HepG2 (cell line): ENCODE data around the gene SPIN1. TPM values are rescaled to one million over a fixed set of nuclear protein-coding genes. Genes with fewer than 3 reads are reported as not detected.

Source experiments
- ARNT ChIP-seq: fragments of 450-650 bp; IDR thresholded peaks from 2 replicates; pipeline ENCODE4 v1.6.1; 2017
- CC2D1A ChIP-seq: sonication (generic); formaldehyde crosslinking; IDR thresholded peaks from 2 replicates; pipeline ENCODE4 v1.8.1; 2023; ENCODE audit warnings: mild to moderate bottlenecking, missing genetic modification reagents
- FOXJ3 ChIP-seq: sonication (generic); formaldehyde crosslinking; IDR thresholded peaks from 2 replicates; pipeline ENCODE4 v1.4.0; 2020; ENCODE audit warnings: missing genetic modification reagents, mild to moderate bottlenecking, borderline replicate concordance
- KLF9 ChIP-seq: IDR thresholded peaks from 2 replicates; pipeline ENCODE4 v1.6.1; 2016; ENCODE audit warnings: low read depth
- MAF1 ChIP-seq: sonication (generic); formaldehyde crosslinking; IDR thresholded peaks from 2 replicates; pipeline ENCODE4 v1.5.0; 2020; ENCODE audit warnings: missing genetic modification reagents, borderline replicate concordance
- NFYC ChIP-seq: IDR thresholded peaks from 2 replicates; pipeline ENCODE4 v1.6.1; 2016; ENCODE audit warnings: missing genetic modification reagents, missing compliant biosample characterization
- POLR2AphosphoS5 ChIP-seq: IDR thresholded peaks from 2 replicates; pipeline ENCODE4 v1.6.1; 2012; ENCODE audit warnings: low read depth, low read length
- SAFB2 ChIP-seq: sonication (generic); formaldehyde crosslinking; IDR thresholded peaks from 2 replicates; pipeline ENCODE4 v1.5.1; 2020; ENCODE audit warnings: missing genetic modification reagents, low read depth, mild to moderate bottlenecking, borderline replicate concordance
- SALL1 ChIP-seq: sonication (generic); formaldehyde crosslinking; IDR thresholded peaks from 2 replicates; pipeline ENCODE4 v1.8.0; 2022; ENCODE audit warnings: mild to moderate bottlenecking, missing genetic modification reagents
- TBL1XR1 ChIP-seq: fragments of 150-350 bp; IDR thresholded peaks from 2 replicates; pipeline ENCODE4 v1.6.1; 2014; ENCODE audit warnings: borderline replicate concordance, low read length; ENCODE audit not compliant: partially characterized antibody
- TCF12 ChIP-seq, 2 experiments: fragments of 450-650 bp in 1 of 2; sonication (generic) in 1 of 2; formaldehyde crosslinking in 1 of 2; IDR thresholded peaks; 2 replicates each; pipeline versions ENCODE4 v1.6.1 to v1.8.0; 2017 to 2022; ENCODE audit warnings: antibody characterized with exemption in 1 of 2, mild to moderate bottlenecking in 1 of 2, missing genetic modification reagents in 1 of 2, moderate library complexity in 1 of 2
- THYN1 ChIP-seq: sonication (generic); formaldehyde crosslinking; IDR thresholded peaks from 2 replicates; pipeline ENCODE4 v1.8.1; 2023; ENCODE audit warnings: low read depth, mild to moderate bottlenecking, moderate library complexity, missing genetic modification reagents, borderline replicate concordance
- TOPORS ChIP-seq: sonication (generic); formaldehyde crosslinking; IDR thresholded peaks from 2 replicates; pipeline ENCODE4 v1.8.0; 2023; ENCODE audit warnings: mild to moderate bottlenecking, missing genetic modification reagents
- U2AF1 ChIP-seq: fragments of 200-400 bp; formaldehyde crosslinking; optimal IDR thresholded peaks from 2 replicates; pipeline ENCODE3; 2017; ENCODE audit warnings: mild to moderate bottlenecking, low read depth, low read length
- ZBTB38 ChIP-seq: sonication (generic); formaldehyde crosslinking; IDR thresholded peaks from 2 replicates; pipeline ENCODE4 v1.5.1; 2020; ENCODE audit warnings: mild to moderate bottlenecking, missing genetic modification reagents
- ZNF138 ChIP-seq: sonication (generic); formaldehyde crosslinking; IDR thresholded peaks from 2 replicates; pipeline ENCODE4 v1.5.0; 2020; ENCODE audit warnings: mild to moderate bottlenecking, low read depth, missing genetic modification reagents
- ZNF331 ChIP-seq: sonication (generic); formaldehyde crosslinking; IDR thresholded peaks from 2 replicates; pipeline ENCODE4 v1.4.0; 2020; ENCODE audit warnings: missing genetic modification reagents
- ZNF737 ChIP-seq: sonication (generic); formaldehyde crosslinking; IDR thresholded peaks from 2 replicates; pipeline ENCODE4 v1.5.0; 2020; ENCODE audit warnings: missing genetic modification reagents, mild to moderate bottlenecking, borderline replicate concordance
- ZNF777 ChIP-seq: sonication (generic); formaldehyde crosslinking; IDR thresholded peaks from 2 replicates; pipeline ENCODE4 v1.4.0; 2020; ENCODE audit warnings: missing genetic modification reagents
- polyA plus RNA-seq, 8 experiments: library from polyadenylated mRNA; depleted of rRNA in 3 of 8; stranded (reverse) in 7 of 8; unstranded in 1 of 8; fragments of >200 nt; fragmentation: Illumina TruSeq in 4 of 8; extraction: Trizol in 4 of 8; gene quantifications; 2 replicates each; pipeline versions ENCODE4 v1.2.1 to v1.2.3, GENCODE V29; 2011 to 2016; ENCODE audit warnings: low read depth in 4 of 8, missing spikeins in 1 of 8, mixed read lengths in 1 of 8; ENCODE audit not compliant: insufficient read depth in 1 of 8
- total RNA-seq, 5 experiments: library from RNA; depleted of rRNA; stranded (reverse); fragments of >200 nt; fragmentation: Illumina TruSeq; extraction: Trizol; gene quantifications; 2 replicates each; pipeline ENCODE4 v1.2.3, GENCODE V29; 2016; ENCODE audit warnings: low read depth in 1 of 5
- TF ChIP-seq, protein P1 (sequence below): sonication (generic); formaldehyde crosslinking; conservative IDR thresholded peaks from 2 replicates; pipeline ENCODE4 v1.4.0; 2020; ENCODE audit warnings: mild to moderate bottlenecking, missing genetic modification reagents, moderate library complexity
- TF ChIP-seq, protein P2 (sequence below): sonication (generic); formaldehyde crosslinking; IDR thresholded peaks from 2 replicates; pipeline ENCODE4 v1.4.0; 2020; ENCODE audit warnings: mild to moderate bottlenecking, missing genetic modification reagents, borderline replicate concordance
- TF ChIP-seq, protein P3 (sequence below): sonication (generic); formaldehyde crosslinking; IDR thresholded peaks from 2 replicates; pipeline ENCODE4 v1.4.0; 2020; ENCODE audit warnings: missing genetic modification reagents

Gene SPIN1
- total and polyA plus RNA-seq, 2 of the 13 experiments (the other 11 are each of a cell fraction or from before 2014, with no cell fraction given): 20.0 to 24.3 TPM

DNA sequence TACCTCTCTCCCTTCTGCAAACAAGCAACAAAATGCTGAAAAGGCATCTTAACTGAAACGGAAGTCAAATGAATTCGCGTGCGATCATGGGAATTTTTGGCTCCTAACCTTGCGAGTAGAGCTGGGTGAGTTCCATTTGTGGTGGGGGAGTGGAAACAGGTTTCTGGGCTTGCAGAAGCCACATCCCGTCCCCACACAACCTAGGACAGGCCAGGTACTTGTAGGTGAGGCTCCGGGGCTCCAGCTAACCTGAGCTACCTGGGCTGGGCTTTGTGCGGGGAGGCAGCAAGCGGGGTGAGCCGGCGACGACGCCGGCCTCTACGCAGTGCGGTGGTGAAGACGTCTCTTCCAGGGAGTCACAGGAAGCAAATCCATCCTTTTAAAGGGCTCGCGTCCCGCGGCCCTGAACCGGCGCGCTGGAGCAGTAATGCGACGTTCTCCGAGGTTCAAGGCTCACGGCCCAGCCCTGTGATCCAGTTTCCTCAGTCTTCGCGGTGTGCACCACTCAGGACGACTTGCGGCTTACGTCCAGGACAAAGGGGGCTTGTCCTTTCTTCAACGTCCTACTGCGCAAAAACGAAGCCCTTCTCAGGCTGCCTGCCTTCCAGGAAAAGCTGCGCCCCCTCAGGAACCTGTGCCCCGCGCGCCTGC, 567 bp upstream of the SPIN1 start (continued):
- TF ChIP-seq, protein P1, sequence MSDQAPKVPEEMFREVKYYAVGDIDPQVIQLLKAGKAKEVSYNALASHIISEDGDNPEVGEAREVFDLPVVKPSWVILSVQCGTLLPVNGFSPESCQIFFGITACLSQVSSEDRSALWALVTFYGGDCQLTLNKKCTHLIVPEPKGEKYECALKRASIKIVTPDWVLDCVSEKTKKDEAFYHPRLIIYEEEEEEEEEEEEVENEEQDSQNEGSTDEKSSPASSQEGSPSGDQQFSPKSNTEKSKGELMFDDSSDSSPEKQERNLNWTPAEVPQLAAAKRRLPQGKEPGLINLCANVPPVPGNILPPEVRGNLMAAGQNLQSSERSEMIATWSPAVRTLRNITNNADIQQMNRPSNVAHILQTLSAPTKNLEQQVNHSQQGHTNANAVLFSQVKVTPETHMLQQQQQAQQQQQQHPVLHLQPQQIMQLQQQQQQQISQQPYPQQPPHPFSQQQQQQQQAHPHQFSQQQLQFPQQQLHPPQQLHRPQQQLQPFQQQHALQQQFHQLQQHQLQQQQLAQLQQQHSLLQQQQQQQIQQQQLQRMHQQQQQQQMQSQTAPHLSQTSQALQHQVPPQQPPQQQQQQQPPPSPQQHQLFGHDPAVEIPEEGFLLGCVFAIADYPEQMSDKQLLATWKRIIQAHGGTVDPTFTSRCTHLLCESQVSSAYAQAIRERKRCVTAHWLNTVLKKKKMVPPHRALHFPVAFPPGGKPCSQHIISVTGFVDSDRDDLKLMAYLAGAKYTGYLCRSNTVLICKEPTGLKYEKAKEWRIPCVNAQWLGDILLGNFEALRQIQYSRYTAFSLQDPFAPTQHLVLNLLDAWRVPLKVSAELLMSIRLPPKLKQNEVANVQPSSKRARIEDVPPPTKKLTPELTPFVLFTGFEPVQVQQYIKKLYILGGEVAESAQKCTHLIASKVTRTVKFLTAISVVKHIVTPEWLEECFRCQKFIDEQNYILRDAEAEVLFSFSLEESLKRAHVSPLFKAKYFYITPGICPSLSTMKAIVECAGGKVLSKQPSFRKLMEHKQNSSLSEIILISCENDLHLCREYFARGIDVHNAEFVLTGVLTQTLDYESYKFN (CRISPR knock-in tag): no peak
- TF ChIP-seq, protein P2, sequence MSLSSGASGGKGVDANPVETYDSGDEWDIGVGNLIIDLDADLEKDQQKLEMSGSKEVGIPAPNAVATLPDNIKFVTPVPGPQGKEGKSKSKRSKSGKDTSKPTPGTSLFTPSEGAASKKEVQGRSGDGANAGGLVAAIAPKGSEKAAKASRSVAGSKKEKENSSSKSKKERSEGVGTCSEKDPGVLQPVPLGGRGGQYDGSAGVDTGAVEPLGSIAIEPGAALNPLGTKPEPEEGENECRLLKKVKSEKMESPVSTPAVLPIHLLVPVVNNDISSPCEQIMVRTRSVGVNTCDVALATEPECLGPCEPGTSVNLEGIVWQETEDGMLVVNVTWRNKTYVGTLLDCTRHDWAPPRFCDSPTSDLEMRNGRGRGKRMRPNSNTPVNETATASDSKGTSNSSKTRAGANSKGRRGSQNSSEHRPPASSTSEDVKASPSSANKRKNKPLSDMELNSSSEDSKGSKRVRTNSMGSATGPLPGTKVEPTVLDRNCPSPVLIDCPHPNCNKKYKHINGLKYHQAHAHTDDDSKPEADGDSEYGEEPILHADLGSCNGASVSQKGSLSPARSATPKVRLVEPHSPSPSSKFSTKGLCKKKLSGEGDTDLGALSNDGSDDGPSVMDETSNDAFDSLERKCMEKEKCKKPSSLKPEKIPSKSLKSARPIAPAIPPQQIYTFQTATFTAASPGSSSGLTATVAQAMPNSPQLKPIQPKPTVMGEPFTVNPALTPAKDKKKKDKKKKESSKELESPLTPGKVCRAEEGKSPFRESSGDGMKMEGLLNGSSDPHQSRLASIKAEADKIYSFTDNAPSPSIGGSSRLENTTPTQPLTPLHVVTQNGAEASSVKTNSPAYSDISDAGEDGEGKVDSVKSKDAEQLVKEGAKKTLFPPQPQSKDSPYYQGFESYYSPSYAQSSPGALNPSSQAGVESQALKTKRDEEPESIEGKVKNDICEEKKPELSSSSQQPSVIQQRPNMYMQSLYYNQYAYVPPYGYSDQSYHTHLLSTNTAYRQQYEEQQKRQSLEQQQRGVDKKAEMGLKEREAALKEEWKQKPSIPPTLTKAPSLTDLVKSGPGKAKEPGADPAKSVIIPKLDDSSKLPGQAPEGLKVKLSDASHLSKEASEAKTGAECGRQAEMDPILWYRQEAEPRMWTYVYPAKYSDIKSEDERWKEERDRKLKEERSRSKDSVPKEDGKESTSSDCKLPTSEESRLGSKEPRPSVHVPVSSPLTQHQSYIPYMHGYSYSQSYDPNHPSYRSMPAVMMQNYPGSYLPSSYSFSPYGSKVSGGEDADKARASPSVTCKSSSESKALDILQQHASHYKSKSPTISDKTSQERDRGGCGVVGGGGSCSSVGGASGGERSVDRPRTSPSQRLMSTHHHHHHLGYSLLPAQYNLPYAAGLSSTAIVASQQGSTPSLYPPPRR (CRISPR knock-in tag): no peak
- TF ChIP-seq ZBTB38 (CRISPR knock-in tag) (no peak), ZNF777 (CRISPR knock-in tag) (peak; percentile 89), TBL1XR1 (no peak), POLR2AphosphoS5 (no peak), NFYC (no peak), TCF12 (IDR thresholded peaks at IDR 0.05) (no peak), TCF12 (CRISPR knock-in tag; IDR thresholded peaks at IDR 0.05) (no peak), ARNT (no peak), SAFB2 (no peak), ZNF737 (no peak), ZNF138 (CRISPR knock-in tag) (no peak; the same call in 1 of the 2 replicates), FOXJ3 (CRISPR knock-in tag) (no peak), U2AF1 (no peak), SALL1 (CRISPR knock-in tag) (peak; percentile 23; the same call in 1 of the 2 replicates), MAF1 (CRISPR knock-in tag) (no peak), ZNF331 (CRISPR knock-in tag) (no peak), CC2D1A (CRISPR knock-in tag) (no peak), KLF9 (no peak), THYN1 (no peak), TOPORS (no peak)
- TF ChIP-seq, protein P3, sequence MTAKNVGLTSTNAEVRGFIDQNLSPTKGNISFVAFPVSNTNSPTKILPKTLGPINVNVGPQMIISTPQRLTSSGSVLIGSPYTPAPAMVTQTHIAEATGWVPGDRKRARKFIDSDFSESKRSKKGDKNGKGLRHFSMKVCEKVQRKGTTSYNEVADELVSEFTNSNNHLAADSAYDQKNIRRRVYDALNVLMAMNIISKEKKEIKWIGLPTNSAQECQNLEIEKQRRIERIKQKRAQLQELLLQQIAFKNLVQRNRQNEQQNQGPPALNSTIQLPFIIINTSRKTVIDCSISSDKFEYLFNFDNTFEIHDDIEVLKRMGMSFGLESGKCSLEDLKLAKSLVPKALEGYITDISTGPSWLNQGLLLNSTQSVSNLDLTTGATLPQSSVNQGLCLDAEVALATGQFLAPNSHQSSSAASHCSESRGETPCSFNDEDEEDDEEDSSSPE (CRISPR knock-in tag): 0 out of 2 replicates have a peak, but pooled peaks have one; percentile 14
